B cell (primary cell): ENCODE results near the gene MYO9B. TPM values are rescaled to one million over a fixed set of nuclear protein-coding genes. Genes with fewer than 3 reads are reported as not detected.

Experiments
- ATAC-seq: fragments of 200-7000 bp; cut with Tn5 transposase; one replicate; pipeline ENCODE4 v1.10.0; 2021; ENCODE audit warnings: low read depth, mild to moderate bottlenecking, moderate number of reproducible peaks, moderate library complexity
- CTCF ChIA-PET: fragments of 350-600 bp; sonication (Branson Sonifier 250); formaldehyde crosslinking; loops from one replicate; lab custom pipeline; 2021; ENCODE audit warnings: antibody characterized with exemption, inconsistent platforms; lab: Charles Lee
- POLR2A ChIA-PET: fragments of 350-600 bp; sonication (Branson Sonifier 250); formaldehyde crosslinking; loops from one replicate; lab custom pipeline; 2021; ENCODE audit warnings: antibody characterized with exemption; lab: Charles Lee
- DNase-seq: peaks from one replicate; pipeline ENCODE4 v3.0.0; 2013
- H2AFZ ChIP-seq: 2 replicates; pipeline ENCODE4 v1.6.1; 2012; ENCODE audit warnings: mild to moderate bottlenecking, low read depth, low read length; ENCODE audit not compliant: insufficient read depth, poor library complexity, severe bottlenecking
- H3K27ac ChIP-seq, 2 donors: 1 replicate in 1 of 2; 2 replicates in 1 of 2; pipeline ENCODE4 v1.5.1; 2012 to 2013; ENCODE audit warnings: low read length in 2 of 2, mild to moderate bottlenecking in 2 of 2, moderate library complexity in 1 of 2
- H3K27me3 ChIP-seq, 4 experiments: fragments of 200-600 bp in 1 of 4; sonication (generic) in 1 of 4; replicated peaks in 1 of 4; 1 replicate in 2 of 4; 2 replicates in 2 of 4; pipeline versions ENCODE4 v1.6.1 to v1.7.0; 2013 to 2016; ENCODE audit warnings: low read length in 3 of 4, mild to moderate bottlenecking in 2 of 4, mixed read lengths in 1 of 4, moderate library complexity in 1 of 4; ENCODE audit not compliant: insufficient read depth in 4 of 4, control insufficient read depth in 3 of 4; ENCODE audit errors: control extremely low read depth in 1 of 4
- H3K36me3 ChIP-seq, 2 experiments: replicated peaks in 1 of 2; 1 replicate in 1 of 2; 2 replicates in 1 of 2; pipeline versions ENCODE4 v1.6.1 to v1.7.1; 2013; ENCODE audit warnings: low read length in 1 of 2; ENCODE audit not compliant: insufficient read depth in 2 of 2, control insufficient read depth in 1 of 2; ENCODE audit errors: control extremely low read depth in 1 of 2, extremely low read depth in 1 of 2
- H3K4me1 ChIP-seq, 2 donors: fragments of 200-600 bp in 1 of 2; sonication (generic) in 1 of 2; 1 replicate in 1 of 2; 2 replicates in 1 of 2; pipeline versions ENCODE4 v1.5.1 to v1.6.1; 2013 to 2017; ENCODE audit warnings: low read length in 2 of 2; ENCODE audit not compliant: control insufficient read depth in 2 of 2, insufficient read depth in 2 of 2
- H3K4me2 ChIP-seq: replicated peaks from 2 replicates; pipeline ENCODE3; 2012; ENCODE audit warnings: mild to moderate bottlenecking, low read depth, low read length; ENCODE audit not compliant: poor library complexity, severe bottlenecking
- H3K4me3 ChIP-seq, 5 experiments: fragments of 200-600 bp in 1 of 5; sonication (generic) in 1 of 5; 1 replicate in 3 of 5; 2 replicates in 2 of 5; pipeline versions ENCODE4 v1.5.1 to v1.7.0; 2011 to 2016; ENCODE audit warnings: low read length in 4 of 5, mild to moderate bottlenecking in 4 of 5, low read depth in 2 of 5, control low read depth in 1 of 5, moderate library complexity in 1 of 5; ENCODE audit not compliant: insufficient read depth in 1 of 5; ENCODE audit errors: control extremely low read depth in 1 of 5, extremely low read depth in 1 of 5
- H3K79me2 ChIP-seq: fragments of 200-600 bp; sonication (generic); one replicate; pipeline ENCODE4 v1.6.0; 2016; ENCODE audit warnings: low read length; ENCODE audit not compliant: control insufficient read depth, insufficient read depth
- H3K9ac ChIP-seq: fragments of 200-600 bp; sonication (generic); 2 replicates; pipeline ENCODE4 v1.6.1; 2017; ENCODE audit warnings: mild to moderate bottlenecking, low read length, moderate library complexity
- H3K9me3 ChIP-seq, 3 donors: one replicate each; pipeline versions ENCODE4 v1.6.1 to v1.7.1; 2013; ENCODE audit warnings: low read length in 2 of 3; ENCODE audit not compliant: control insufficient read depth in 2 of 3, insufficient read depth in 1 of 3; ENCODE audit errors: control extremely low read depth in 1 of 3
- H4K20me1 ChIP-seq: 2 replicates; pipeline ENCODE4 v1.6.0; 2012; ENCODE audit warnings: mild to moderate bottlenecking, low read length; ENCODE audit not compliant: insufficient read depth, control insufficient read depth, poor library complexity, severe bottlenecking
- H3K27ac Mint-ChIP-seq: one replicate; pipeline ENCODE4 v1.8.0; 2021; ENCODE audit warnings: mixed read lengths
- H3K27me3 Mint-ChIP-seq: one replicate; pipeline ENCODE4 v1.8.0; 2021; ENCODE audit warnings: mixed read lengths
- H3K4me1 Mint-ChIP-seq: one replicate; pipeline ENCODE4 v1.8.0; 2021; ENCODE audit warnings: mixed read lengths
- H3K4me3 Mint-ChIP-seq: one replicate; pipeline ENCODE4 v1.8.0; 2021; ENCODE audit warnings: mixed read lengths
- H3K9me3 Mint-ChIP-seq: one replicate; pipeline ENCODE4 v1.8.0; 2022; ENCODE audit warnings: mixed read lengths; ENCODE audit not compliant: insufficient read depth
- EZH2 ChIP-seq: IDR thresholded peaks from 2 replicates; pipeline ENCODE4 v1.6.1; 2012; ENCODE audit warnings: borderline replicate concordance, low read depth, mild to moderate bottlenecking, moderate library complexity, low read length; ENCODE audit not compliant: insufficient read depth, poor library complexity, severe bottlenecking
- WGBS: methylation state at CpG from one replicate; pipeline ENCODE4 v1.1.5; 2013; ENCODE audit warnings: missing lambda C conversion rate; ENCODE audit not compliant: insufficient coverage; 5-methylcytosine and 5-hydroxymethylcytosine counted together
- intact Hi-C: fragments of 100-400 bp; cut with micrococcal nuclease; formaldehyde crosslinking; loops from one replicate; pipeline ENCODE4 v1.10.0; 2022
- polyA plus RNA-seq: library from polyadenylated mRNA; depleted of rRNA; stranded (reverse); fragments of >200 nt; gene quantifications from 2 replicates; pipeline ENCODE4 v1.2.3, GENCODE V29; 2012
- total RNA-seq, 2 donors: library from RNA; stranded (reverse); fragments of 120-200 nt in 1 of 2; gene quantifications; 1 replicate in 1 of 2; 2 replicates in 1 of 2; pipeline versions ENCODE4 v1.2.3 to v1.2.4, GENCODE V29; 2013 to 2022
- TF ChIP-seq, protein P1 (sequence below): fragments of 200-600 bp; IDR thresholded peaks from one replicate; pipeline ENCODE4 v1.8.0; 2022; ENCODE audit warnings: antibody characterized with exemption, mild to moderate bottlenecking

The MYO9B gene
- total and polyA plus RNA-seq, 2 donors (not counting 1 experiment from before 2014, with no cell fraction given): 256 to 273 TPM

DNA sequence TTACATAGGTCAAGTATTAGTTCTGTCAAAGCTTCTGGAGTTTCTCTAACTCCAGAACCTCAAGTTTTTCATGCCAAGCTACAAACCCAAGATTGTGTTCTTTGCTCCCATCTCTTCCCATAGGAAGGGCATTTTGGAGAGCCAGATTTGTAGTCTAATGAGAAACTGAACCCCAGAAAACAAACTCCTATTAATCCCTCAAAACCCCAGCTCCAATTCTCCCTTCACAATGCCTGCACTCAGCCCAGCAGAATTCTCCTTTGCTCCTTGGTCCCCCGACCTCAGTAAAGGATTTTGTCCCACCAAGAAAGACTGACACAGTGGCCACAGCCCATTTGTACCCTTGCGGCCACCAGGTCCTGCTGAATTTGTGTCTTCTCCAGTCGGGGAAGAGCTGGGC lies 180.6 kb downstream of the MYO9B start:
- no peak for DNase-seq
- Histone ChIP-seq H3K9me3 (peaks cover 0 to 20% (median 6%) of the 10 kb centered on the region in 3 donors), H3K27me3 (no peaks in the 10 kb centered on the region), H3K36me3 (no peaks in the 10 kb centered on the region), H3K79me2 (no peaks in the 10 kb centered on the region), H3K4me2 (no peak overlapping the region), H4K20me1 (no peaks in the 10 kb centered on the region), H3K4me1 (peaks cover 0 to 6% of the 10 kb centered on the region in 2 donors), H3K4me3 (no peak overlapping the region), H3K9ac (no peak overlapping the region), H3K27ac (no peak overlapping the region), H2AFZ (no peak overlapping the region)
- Mint-ChIP-seq H3K4me3 (no peak overlapping the region), H3K4me1 (peaks cover 5% of the 10 kb centered on the region), H3K27ac (no peak overlapping the region), H3K27me3 (no peaks in the 10 kb centered on the region), H3K9me3 (no peaks in the 10 kb centered on the region)
- ATAC-seq: no peak
- ChIA-PET CTCF (interaction anchor here (0.6 to 2.3 kb wide), 3 partner anchors 9 to 536 kb away, joined by 3 to 5 read pairs (median 3); partner anchors contain the start of genes ANKLE1 and USHBP1), POLR2A (interaction anchor here (0.6 kb wide), 1 partner anchor 171 kb away, joined by 3 read pairs; no protein-coding TSS in a partner anchor)
- TF ChIP-seq EZH2: no peak
- TF ChIP-seq, protein P1, sequence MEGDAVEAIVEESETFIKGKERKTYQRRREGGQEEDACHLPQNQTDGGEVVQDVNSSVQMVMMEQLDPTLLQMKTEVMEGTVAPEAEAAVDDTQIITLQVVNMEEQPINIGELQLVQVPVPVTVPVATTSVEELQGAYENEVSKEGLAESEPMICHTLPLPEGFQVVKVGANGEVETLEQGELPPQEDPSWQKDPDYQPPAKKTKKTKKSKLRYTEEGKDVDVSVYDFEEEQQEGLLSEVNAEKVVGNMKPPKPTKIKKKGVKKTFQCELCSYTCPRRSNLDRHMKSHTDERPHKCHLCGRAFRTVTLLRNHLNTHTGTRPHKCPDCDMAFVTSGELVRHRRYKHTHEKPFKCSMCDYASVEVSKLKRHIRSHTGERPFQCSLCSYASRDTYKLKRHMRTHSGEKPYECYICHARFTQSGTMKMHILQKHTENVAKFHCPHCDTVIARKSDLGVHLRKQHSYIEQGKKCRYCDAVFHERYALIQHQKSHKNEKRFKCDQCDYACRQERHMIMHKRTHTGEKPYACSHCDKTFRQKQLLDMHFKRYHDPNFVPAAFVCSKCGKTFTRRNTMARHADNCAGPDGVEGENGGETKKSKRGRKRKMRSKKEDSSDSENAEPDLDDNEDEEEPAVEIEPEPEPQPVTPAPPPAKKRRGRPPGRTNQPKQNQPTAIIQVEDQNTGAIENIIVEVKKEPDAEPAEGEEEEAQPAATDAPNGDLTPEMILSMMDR: no peak
- intact Hi-C loops: no loop called here
- WGBS: 79% methylated on average over 3 of the region's 3 CpGs

DNA sequence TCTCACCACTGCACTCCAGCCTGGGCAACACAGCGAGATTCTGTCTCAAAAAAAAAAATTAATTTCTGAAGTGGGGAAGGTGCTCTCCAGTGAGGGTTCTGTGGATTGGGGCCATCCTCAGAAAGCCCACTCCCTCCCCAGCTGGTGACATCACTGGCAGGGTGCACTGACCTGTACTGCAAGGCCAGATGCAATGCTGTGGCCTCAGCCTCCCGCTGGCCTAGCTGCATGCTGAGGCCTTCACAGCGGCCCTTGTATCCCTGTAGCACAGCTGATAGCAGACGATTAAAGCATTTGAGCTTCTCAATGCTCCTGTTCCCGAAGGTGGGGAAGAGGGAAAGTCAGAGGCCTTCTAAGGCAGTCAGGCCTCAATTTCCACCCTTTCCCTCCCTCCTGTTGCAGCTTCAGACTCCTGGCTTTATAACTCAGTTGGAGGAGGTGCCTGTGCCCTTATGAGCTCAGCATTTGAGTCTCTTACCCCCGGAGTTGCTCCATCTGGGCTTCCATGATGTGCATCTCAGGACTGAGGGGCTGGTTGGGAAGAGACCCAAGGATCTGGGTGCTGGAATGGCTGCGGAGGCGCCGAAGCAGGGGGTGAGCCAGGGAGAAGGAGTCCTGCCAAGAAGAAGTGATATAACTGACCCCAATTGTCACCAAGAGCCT lies 183.7 kb downstream of the MYO9B start:
- intact Hi-C loops: no loop called here
- Histone ChIP-seq H3K4me1 (peaks cover 0 to 6% of the 10 kb centered on the region in 2 donors), H3K36me3 (no peaks in the 10 kb centered on the region), H2AFZ (no peak overlapping the region), H3K4me3 (no peak overlapping the region), H3K27me3 (no peaks in the 10 kb centered on the region), H3K79me2 (no peaks in the 10 kb centered on the region), H3K27ac (no peak overlapping the region), H4K20me1 (no peaks in the 10 kb centered on the region), H3K9me3 (peaks cover 0 to 20% (median 6%) of the 10 kb centered on the region in 3 donors), H3K9ac (no peak overlapping the region), H3K4me2 (no peak overlapping the region)
- TF ChIP-seq EZH2: no peak
- TF ChIP-seq, protein P1: no peak
- Mint-ChIP-seq H3K27ac (no peak overlapping the region), H3K4me1 (peaks cover 5% of the 10 kb centered on the region), H3K27me3 (no peaks in the 10 kb centered on the region), H3K4me3 (no peak overlapping the region), H3K9me3 (no peaks in the 10 kb centered on the region)
- ChIA-PET POLR2A (no interaction called here), CTCF (interaction anchor here (0.7 to 4.8 kb wide), 13 partner anchors 8 to 128 kb away, joined by 3 to 29 read pairs (median 4); partner anchors contain the start of genes BABAM1, MRPL34 and OCEL1)
- no peak for DNase-seq
- ATAC-seq: no peak
- WGBS: 96% methylated on average over 6 of the region's 9 CpGs
